Measurements from ENCODE around the gene LMOD3. TPM values are rescaled to one million over a fixed set of nuclear protein-coding genes. Genes with fewer than 3 reads are reported as not detected.

LMOD3 gene
- total RNA-seq, 1 experiment from 2014 or later: not detected

DNA sequence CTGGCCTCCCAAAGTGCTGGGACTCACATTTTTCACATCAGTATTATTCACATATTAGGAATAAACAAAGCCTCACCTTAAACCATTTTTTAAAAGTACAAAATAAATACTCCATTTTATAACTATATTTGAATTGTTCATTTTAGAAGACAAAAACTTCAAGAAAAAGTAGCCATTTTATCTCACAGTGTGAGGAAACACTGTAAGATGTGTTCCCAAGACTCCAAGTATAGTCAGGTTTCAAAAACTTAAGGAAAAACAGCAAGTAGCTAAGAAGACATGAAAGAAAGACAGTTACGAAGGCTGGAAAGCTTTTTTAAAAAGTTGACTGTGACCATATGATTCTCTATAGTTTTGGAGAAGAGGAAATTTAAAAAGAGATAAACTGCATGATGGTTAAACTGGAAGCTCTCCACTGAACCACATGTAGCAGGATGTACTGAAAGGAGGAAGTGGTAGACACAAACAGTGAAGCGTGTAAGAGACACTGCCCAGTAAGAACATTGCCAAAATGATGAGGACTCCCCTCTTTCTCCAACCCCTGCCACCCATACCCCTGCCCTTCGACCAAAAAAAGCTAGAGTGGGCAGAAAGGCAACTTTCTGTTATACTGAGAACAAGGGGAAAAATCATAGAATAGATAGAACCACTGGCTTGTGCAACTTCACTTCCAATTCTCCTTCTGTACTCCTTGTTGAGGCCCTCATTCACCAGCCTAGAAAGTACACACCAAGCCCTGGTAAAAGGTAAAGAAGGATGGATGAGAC is 64.0 kb downstream of the LMOD3 start:
- DNase-seq (ENCODE audit: low read depth): no peak

Other genes starting within 250 kb of the LMOD3 start
- not detected in 2 replicates for gene TAFA4, start 190.0 kb downstream of the LMOD3 start, total RNA-seq (2014; rRNA removed; shearing (Covaris generic))
- gene EOGT, start 108.9 kb downstream of the LMOD3 start, total RNA-seq (2014; rRNA removed; shearing (Covaris generic)): 4.1 and 9.0 TPM in 2 replicates
- 11.8 and 15.8 TPM in 2 replicates for gene TMF1, start 70.3 kb downstream of the LMOD3 start, total RNA-seq (2014; rRNA removed; shearing (Covaris generic))
- gene UBA3, start 42.2 kb downstream of the LMOD3 start, total RNA-seq (2014; rRNA removed; shearing (Covaris generic)): 43.0 and 44.9 TPM in 2 replicates
- 41.4 and 42.4 TPM in 2 replicates for gene ARL6IP5, start 37.7 kb downstream of the LMOD3 start, total RNA-seq (2014; rRNA removed; shearing (Covaris generic))

Data from M059J (cell line).